HCEC 1CT (cell line): ENCODE data around the gene KLB.
"Not testable (repeated sequence)": the region's sequence is repeated elsewhere in the genome, so short reads cannot be mapped to it uniquely, and the experiment has no call there.

ENCODE experiments used
- DNase-seq: peaks from one replicate; pipeline ENCODE4 v3.0.0-alpha.2; 2017

KLB gene

DNA sequence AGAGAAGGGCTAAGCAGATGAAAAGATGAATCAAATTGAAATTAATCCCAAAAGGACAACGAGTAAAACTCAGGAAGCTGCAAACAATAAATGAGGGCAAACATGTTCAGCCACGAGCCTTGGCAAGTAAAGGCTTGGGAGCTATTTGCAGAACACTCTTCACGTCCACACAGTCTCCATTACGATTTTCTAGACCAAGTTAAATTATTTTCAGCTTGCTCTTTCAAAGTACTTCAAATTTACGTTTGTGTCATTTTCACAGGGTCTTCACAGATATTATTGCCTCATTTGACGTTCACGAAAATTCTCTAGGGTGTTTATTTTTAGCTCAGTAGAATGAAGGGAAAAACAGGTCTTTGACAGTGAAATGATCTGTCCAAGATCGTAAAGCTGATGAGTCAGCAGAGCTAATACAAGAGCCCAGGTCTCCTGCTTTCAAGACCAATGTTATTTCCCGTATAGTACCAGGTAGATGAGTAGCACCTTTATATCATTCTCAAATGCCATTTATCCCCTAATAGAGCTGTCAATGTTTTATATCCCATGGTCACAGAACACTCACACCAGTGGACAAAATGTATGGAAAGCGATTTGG lies 20.9 kb downstream of the KLB start:
- no peak for DNase-seq

DNA sequence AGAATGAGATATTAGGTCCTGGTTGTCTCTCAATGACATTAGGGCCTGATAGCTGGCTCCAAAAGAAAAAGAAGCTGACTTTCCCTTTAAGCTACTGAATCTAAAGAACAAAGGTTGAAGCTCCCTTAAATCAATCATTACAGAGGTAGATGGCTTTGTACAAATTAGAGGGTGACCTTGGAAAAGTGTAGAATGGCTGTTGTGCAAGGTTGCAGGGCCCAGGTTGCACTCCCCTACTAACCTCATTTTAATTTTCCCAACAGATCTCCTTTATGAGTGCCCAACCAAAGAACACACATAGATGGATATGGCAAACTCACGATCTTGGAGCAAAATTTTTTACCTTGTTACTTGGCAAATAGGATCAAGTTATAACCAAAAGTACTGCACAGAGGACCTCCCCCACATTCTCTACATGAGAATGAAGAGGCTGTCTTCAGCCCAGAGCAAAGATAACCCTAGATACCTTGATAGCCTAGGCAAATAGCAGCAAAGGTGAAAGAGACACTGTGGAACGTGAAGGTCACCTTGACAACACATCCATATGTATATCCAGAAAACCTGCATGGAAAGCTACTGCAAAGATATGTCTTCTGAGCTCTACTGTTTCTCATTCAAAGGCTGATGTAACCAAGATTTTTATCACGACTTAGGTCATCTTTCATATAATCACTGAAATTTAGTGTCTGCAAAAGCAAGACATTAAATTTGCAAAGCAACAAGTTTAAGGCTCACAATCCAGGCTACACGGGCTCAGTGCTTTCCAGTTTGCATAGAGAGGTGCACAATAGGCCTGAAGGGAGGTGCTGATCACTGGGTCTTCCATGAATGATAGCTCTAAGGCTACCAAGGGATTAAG lies 23.0 kb downstream of the KLB start:
- DNase-seq, result no peak

DNA sequence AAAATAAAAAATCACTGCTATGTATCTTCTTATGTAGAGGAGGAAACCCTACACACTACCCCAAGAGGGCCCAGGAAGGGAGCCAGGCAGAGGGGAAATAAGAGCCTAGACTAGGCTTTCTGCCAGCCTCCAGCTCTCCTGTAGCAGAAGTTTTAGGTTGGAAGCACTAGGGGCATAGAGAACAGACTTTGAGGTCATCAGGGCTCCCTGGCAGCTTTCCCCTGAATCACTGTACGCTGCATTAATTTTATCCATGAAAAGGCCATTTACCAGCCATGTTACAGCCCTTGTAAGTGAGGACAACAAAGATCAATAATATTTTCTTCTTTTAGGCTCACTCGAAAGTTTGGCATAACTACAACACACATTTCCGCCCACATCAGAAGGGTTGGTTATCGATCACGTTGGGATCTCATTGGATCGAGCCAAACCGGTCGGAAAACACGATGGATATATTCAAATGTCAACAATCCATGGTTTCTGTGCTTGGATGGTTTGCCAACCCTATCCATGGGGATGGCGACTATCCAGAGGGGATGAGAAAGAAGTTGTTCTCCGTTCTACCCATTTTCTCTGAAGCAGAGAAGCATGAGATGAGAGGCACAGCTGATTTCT lies 27.3 kb downstream of the KLB start:
- DNase-seq, result no peak

DNA sequence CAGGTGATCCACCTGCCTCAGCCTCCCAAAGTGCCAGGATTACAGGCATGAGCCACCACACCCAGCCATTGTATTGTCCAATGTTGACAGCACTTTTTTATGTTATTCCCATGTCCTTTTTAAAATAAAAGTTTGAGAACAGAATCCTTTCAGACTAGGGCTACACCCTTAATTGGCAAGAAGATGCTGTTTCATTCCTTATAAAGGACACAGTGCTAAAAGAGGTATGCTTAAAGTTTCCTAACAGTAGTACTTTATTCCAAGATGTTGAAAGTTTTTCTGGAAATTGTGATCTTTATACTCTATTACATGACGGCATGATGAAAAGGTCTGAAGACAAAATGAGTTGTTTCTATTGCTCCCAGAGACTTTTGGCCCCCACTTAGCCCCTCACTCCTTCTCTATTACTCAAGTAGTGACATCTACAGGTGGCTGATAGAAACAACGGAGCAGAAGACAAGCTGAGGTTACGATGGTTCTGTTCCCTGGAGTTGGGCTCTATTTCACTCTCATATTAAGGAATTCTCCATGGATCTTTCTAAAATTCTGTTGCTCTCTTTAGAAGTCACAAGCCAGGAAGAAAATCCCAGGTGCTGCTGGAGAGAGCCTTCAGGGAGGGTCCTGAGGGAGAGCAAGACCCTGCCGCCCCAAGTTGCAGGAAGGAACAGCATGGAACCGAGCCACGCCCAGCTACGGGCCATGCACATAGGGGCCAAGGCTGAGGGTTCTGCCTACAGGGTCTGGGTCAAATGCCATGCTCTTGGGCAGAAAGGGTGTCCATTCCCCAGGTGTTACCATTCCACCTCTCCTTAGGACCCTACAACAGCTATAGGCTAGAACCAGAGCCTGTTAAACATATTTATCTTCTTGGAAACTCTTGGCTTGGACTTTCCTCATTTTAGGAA lies 29.2 kb downstream of the KLB start:
- no peak for DNase-seq

DNA sequence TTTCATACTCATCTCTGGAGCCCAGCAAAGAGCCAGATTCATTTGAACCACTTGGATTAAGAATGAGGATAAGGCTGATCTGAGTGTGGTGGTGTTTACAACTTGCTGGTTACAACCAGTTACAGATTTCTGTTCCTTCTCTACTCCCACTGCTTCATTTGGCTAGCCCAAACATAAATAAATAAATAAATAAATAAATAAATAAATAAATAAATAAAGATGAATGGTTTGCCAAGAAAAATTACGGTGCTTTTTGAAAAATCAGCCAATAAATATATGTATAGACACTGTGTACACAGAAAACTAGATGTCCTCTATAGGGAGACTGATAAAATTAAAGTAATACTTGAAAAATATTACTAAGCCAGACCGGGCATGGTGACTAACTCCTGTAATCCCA lies 34.9 kb downstream of the KLB start:
- no peak for DNase-seq

DNA sequence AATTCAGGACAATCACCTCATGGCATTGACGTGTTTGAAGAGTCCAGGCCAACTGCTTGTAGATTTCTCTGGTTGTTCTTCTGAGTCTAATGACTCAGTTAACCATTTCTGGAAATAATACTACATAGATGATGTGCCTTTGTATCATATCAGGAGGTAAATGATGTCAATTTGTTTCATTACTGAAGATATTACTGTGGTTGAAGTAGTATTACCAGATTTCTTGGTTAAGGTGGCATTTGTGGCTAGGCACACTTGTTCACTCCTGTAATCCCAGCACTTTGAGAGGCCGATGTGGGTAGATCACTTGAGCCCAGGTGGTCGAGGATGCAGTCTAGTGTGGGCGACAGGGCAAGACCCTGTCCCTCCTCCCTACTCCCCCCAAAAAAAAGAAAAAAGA lies 36.3 kb downstream of the KLB start:
- DNase-seq, result no peak

DNA sequence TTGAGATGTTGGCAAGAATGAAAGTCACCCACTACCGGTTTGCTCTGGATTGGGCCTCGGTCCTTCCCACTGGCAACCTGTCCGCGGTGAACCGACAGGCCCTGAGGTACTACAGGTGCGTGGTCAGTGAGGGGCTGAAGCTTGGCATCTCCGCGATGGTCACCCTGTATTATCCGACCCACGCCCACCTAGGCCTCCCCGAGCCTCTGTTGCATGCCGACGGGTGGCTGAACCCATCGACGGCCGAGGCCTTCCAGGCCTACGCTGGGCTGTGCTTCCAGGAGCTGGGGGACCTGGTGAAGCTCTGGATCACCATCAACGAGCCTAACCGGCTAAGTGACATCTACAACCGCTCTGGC lies 39.7 kb downstream of the KLB start:
- DNase-seq, result no peak

DNA sequence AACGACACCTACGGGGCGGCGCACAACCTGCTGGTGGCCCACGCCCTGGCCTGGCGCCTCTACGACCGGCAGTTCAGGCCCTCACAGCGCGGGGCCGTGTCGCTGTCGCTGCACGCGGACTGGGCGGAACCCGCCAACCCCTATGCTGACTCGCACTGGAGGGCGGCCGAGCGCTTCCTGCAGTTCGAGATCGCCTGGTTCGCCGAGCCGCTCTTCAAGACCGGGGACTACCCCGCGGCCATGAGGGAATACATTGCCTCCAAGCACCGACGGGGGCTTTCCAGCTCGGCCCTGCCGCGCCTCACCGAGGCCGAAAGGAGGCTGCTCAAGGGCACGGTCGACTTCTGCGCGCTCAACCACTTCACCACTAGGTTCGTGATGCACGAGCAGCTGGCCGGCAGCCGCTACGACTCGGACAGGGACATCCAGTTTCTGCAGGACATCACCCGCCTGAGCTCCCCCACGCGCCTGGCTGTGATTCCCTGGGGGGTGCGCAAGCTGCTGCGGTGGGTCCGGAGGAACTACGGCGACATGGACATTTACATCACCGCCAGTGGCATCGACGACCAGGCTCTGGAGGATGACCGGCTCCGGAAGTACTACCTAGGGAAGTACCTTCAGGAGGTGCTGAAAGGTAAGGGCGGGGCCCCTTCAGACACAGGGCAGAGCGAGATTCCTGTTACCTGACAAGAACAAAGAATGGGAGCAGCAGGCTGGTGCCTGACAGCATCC lies 40.3 kb downstream of the KLB start:
- no peak for DNase-seq

DNA sequence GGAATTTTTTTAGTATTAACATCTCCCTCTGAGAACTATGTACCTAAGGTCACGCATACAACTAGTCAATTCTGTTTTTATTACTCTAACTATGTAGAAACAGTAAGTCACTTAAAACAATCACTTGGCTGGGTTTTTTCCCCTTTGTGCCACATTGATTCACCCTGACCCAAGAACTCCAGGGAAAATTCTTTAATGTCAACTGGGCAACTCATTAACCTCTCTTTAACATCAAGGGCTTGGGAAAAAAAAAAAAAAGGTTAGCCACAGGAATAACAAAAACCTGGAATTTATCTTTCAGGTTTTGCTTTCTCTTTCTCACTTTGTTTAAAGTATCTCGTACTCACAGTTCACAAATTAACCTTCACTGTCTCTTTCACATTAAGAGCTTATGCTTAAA lies 43.9 kb downstream of the KLB start:
- no peak for DNase-seq

DNA sequence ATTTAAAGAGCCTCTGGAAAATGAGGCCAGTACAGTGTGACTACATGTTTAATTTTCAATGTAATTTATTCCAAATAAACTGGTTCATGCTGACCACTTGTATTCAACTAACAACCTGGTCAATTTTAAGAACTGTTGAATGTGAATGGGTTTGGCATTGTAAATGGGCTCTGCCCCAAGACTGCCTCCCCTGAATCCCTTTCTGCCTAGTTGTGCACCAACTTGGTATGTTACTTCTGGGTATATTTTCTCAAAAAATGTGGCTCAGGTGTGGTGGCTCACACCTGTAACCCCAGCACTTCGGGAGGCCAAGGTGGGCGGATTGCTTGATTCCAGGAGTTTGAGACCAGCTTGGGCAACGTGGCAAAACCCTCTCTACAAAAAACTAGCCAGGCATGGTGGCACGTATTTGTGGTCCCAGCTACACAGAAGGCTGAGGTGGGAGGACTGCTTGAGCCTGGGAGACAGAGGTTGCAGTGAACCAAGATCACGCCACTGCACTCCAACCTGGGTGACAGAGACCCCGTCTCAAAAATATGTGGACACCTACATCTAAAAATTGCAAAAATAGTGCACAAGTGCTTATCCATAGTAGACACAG lies 44.8 kb downstream of the KLB start:
- no peak for DNase-seq

DNA sequence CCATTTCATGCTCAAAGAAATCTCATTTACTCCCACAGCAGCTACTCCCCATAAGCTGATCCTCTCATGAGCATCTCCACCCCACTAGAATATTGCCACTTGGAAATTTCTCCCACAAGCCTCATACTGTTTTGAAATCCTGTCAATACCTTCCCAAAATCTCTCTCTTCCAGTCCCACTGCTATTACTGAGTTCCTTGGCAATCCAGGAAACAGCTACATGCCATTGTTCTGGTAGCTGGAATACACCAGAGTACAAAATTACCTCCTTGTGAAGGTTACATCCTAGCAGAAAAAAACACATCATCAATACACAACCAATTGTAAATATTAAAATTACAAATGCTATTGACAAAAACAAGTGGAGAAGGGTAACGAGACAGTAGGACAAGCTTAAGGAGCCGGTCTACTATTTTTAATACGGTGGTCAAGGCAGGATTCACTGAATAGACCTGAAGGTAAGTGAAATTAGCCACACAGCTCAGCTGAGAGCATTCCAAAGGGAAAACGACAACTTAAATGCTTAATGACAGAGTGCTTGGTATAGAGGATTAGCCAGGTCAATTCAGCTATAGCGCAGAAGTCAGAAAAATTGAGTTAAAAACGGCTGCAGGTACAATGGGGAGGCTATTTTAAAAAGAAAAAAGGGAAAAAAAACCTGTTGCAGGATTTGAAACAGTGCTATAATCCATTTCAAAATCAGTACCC lies 45.6 kb downstream of the KLB start:
- DNase-seq, result no peak

DNA sequence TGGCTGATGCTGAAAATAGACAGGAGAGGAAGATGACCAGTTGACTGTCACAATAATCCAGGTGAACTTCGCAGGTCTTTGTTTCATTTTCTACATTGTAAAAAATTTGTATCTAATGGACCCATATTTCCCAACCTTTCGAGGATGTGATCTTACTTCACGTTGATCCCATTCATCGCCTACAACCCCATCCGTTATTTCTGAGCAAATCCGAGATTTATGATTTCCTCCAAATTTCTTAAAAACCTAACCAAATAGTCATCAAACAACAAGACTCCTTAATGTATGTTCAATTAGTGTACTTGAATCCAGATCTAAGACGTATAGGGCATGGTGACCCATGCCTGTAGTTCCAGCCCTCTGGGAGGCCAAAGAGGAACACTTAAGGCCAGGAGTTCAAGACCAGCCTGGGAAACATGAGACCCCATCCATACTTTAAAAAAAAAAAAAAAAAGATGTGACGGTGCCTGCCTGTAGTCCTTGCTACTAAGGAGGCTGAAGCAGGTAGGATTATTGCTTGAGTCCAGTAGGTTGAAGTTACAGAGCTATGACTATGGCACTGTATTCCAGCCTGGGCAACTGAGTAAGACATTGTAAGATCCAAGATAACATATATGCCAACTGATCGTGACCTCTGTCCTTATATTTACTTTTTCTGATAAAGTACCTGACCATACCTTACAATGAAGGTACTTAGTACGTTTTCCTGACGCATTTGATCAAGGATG lies 46.3 kb downstream of the KLB start:
- DNase-seq, result no peak

DNA sequence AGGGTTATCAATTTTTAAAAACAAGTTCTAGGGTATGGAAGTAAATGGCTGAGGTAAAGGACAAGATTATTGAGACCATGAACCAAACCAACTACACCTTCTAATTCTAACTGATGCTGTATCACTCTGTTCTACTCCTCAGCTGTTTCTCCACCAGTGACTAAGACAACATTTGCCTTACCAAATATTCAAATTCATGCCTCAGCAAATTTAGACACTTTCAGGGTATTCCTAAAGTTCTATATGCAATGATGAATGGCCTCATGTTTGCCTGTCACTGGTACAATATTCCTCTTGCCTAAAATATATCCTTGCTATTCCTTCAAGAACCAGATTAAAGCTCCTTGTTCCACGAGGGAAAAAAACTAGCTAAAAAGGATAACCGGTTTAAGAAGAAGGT lies 47.0 kb downstream of the KLB start:
- DNase-seq, result no peak

DNA sequence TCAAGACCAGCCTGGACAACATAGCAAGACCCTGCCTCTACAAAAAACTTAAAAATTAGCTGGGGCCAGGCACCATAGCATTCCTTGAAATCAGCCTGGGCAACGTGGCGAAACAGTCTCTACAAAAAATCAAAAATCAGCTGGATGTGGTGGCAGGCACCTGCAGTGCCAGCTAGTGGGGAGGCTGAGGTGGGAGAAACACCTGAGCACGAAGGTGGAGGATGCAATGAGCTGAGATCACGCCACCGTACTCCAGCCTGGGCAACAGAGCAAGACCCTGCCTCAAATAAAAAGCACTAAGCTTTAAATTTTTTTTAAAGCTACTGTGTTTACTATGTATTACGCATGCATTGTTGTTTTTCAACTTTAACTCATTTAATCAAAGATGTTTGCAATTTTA lies 48.8 kb downstream of the KLB start:
- no peak for DNase-seq

DNA sequence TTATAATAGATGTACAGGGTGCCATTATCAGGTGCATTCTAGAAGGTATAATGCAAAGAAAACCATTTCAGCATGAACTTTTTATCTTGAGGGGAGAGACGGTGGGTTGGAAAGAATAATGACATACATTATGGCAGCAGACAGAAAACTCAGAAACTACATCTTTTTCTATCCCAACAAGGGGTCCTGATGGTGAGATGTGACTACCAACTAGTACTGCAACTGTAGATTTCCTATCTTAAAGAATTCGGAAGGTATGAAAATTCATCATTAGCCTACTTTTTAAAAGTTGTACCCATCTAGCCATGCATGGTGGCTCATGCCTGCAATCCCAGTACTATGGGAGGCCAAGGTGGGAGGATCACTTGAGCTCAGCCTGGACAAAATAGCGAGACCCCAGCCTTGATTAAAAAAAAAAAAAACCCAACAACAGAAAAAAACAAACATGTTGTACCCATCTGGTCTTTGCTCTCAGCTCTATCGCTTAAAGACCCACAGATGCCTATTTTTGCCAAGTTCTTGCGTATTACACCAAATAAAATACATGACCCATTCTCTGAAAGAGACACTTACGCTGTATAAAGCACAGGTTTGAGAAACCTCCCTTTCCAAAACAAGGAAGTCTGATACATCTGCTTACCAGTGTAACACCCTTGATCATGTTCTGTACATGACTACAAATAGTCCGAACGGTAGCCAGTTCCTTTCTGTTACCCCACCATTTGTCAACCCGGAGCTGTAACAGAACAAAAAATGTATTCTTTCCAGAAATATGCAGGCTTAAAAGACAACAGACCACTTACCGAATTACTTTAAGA lies 50.4 kb downstream of the KLB start:
- no peak for DNase-seq

DNA sequence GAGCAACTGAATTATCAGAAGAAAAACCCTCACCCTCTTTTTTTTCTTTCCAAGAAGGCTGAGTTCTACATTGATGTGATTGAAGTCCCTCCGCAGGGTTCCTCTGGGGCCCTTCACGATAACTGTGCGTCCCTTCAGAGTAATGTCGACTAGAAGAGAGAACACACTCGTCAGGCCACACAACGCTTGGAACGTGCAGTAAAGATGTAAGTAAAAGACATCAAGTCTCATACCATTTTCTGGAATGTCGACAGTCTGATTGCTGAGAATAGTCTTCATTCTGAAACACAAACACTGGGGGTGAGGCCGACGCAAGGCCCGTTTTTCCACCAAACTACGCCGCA lies 51.4 kb downstream of the KLB start:
- not testable (repeated sequence) for DNase-seq

DNA sequence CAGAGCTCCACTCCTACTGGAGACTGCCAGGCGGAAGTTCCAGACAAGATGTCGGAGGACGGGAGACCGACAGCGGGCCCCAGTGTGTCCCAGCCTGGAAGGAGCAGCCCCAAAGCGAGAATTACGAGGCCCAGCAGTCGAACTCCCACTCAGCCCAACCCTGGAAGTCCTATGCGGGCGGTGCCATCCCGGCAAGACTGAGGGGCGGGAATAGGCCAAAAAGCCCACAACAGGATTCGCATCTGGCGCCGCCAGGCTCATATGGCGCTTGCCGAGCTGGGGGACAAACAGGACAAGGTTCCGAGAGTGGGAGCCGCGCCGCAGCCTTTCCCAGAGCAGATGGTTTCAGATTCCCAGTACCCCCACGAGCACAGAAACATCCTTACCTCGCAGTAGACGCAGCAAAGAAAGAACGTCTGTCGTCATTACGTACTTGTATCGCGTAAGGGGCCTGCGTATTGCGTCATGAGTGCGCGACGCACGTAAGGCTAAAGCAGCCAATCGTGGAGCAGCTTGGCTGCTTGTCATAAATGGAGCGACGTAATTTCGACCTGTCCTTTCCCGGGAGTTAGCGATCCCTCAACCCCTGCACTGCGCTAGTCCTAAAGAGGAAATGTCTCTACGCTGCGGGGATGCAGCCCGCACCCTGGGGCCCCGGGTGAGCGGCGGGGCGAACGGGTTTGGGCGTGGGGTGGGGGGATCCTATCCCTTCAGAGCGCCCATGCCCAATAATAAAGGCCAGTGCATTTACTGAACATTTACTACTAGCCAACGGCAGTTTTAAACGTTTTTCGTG lies 52.0 kb downstream of the KLB start, which contains the start of the genes LIAS and RPL9:
TSS of gene LIAS (plus strand) at position 552 of the 796 bp plus-strand sequence. CDS start at position 614, 62 bp downstream.
TSS of gene RPL9 (minus strand) at position 418 of the 796 bp plus-strand sequence. CDS start 483 bp downstream, outside the sequence.
- DNase-seq, result peak; percentile 94

DNA sequence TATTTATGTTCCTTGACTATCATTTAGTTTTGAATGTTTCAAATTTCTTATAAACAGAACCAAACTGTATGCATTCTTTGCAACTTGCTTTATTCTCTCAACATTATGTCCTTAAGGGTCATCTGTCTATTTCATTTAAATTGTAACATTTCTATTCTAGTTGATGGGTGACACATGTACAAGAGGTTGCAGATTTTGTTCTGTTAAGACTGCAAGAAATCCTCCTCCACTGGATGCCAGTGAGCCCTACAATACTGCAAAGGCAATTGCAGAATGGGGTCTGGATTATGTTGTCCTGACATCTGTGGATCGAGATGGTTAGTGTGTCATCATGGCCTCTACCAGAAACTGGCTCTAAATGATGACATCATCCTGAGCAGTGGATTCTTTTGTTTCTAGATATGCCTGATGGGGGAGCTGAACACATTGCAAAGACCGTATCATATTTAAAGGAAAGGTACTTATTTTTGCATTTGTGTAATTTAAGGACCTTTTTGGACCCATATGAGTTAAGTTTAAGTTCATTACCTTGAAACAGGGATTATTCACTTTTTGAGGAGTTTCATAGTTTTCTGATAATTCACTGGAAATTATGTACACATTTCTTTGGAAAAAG lies 58.3 kb downstream of the KLB start:
- peak; percentile 77 for DNase-seq
